ENCODE measurements around the gene VMP1. TPM values are rescaled to one million over a fixed set of nuclear protein-coding genes. Genes with fewer than 3 reads are reported as not detected.
A peak's percentile ranks its signal among the peaks of the same experiment; 100 is the strongest.
"Not testable (repeated sequence)": the region's sequence is repeated elsewhere in the genome, so short reads cannot be mapped to it uniquely, and the experiment has no call there.

The VMP1 gene
- total RNA-seq, 6 experiments from 2014 or later = 121 to 155 (median 149) TPM

DNA sequence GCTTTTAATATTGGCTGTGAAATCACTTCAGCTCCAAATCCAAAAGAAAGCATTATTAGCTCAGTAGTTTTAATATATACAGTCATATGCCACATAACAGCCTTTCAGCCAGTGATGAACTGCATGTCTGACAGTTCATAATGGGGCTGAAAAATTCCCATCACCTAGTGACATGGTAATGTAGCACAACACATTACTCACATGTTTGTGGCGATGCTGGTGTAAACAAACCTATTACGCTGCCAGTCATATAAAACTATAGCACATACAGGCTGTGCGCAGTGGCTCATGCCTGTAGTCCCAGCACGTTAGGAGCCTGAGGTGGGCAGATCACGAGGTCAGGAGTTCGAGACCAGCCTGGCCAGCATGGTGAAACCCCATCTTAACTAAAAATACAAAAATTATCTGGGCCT, 93.1 kb downstream of the VMP1 start:
- no peaks in the 10 kb centered on the region for H3K9me3 Mint-ChIP-seq
- no peak overlapping the region for H3K27ac Mint-ChIP-seq
- DNase-seq = no peak
- peaks cover 3% of the 10 kb centered on the region; the same call in 1 of the 2 replicates for H3K36me3 Mint-ChIP-seq (ENCODE audit: low read depth)
- H3K4me1 Mint-ChIP-seq (ENCODE audit: low read depth) = peaks cover 23% of the 10 kb centered on the region
- H3K27me3 Mint-ChIP-seq (ENCODE audit: insufficient read depth) = no peaks in the 10 kb centered on the region; the same call in 1 of the 2 replicates
- no peak for TF ChIP-seq CTCF (IDR thresholded peaks at IDR 0.05)
- H3K4me3 Mint-ChIP-seq = no peak overlapping the region

- peaks cover 10% of the 10 kb centered on the region; the same call in 1 of the 2 replicates for H3K4me1 Mint-ChIP-seq (ENCODE audit: low read depth)
- H3K27ac Mint-ChIP-seq = no peak overlapping the region
- no peaks in the 10 kb centered on the region for H3K27me3 Mint-ChIP-seq (ENCODE audit: insufficient read depth)
- 0 out of 2 replicates have a peak, but pooled peaks cover 3% of the 10 kb centered on the region for H3K36me3 Mint-ChIP-seq (ENCODE audit: low read depth)
- H3K4me3 Mint-ChIP-seq = no peak overlapping the region
- no peak for DNase-seq
- TF ChIP-seq CTCF (IDR thresholded peaks at IDR 0.05) = no peak
- no peaks in the 10 kb centered on the region for H3K9me3 Mint-ChIP-seq
Observed at GRCh38 chr17:59802160-59802559, 94.7 kb downstream of the VMP1 start.

- H3K4me1 Mint-ChIP-seq (ENCODE audit: low read depth) = peaks cover 17% of the 10 kb centered on the region
- H3K4me3 Mint-ChIP-seq = peak overlapping the region; percentile 76; the same call in 1 of the 2 replicates
- DNase-seq = no peak
- H3K9me3 Mint-ChIP-seq = no peaks in the 10 kb centered on the region
- no peaks in the 10 kb centered on the region for H3K27me3 Mint-ChIP-seq (ENCODE audit: insufficient read depth)
- H3K36me3 Mint-ChIP-seq (ENCODE audit: low read depth) = peaks cover 5% of the 10 kb centered on the region; the same call in 1 of the 2 replicates
- H3K27ac Mint-ChIP-seq = peak overlapping the region; percentile 82
- TF ChIP-seq CTCF (IDR thresholded peaks at IDR 0.05) = no peak
Observed at GRCh38 chr17:59804901-59805465, 97.5 kb downstream of the VMP1 start.

DNA sequence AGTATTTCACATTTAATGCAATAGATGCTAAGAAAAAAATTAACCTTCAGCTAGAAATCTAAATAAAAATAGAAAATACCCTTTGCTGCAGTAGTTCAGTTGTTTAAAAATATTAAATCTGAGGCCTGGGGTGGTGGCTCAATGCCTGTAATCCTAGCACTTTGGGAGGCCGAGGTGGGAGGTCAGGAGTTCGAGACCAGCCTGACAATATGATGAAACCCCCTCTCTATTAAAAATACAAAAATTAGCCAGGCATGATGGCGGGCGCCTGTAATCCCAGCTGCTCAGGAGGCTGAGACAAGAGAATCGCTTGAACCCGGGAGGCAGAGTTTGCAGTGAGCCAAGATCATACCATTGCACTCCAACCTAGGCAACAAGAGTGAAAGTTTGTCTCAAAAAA, 98.9 kb downstream of the VMP1 start:
- H3K36me3 Mint-ChIP-seq (ENCODE audit: low read depth); DNase-seq; H3K27me3 Mint-ChIP-seq (ENCODE audit: insufficient read depth); H3K4me3 Mint-ChIP-seq; H3K27ac Mint-ChIP-seq; H3K9me3 Mint-ChIP-seq: not testable (repeated sequence)
- H3K4me1 Mint-ChIP-seq (ENCODE audit: low read depth) = peaks cover 20% of the 10 kb centered on the region

DNA sequence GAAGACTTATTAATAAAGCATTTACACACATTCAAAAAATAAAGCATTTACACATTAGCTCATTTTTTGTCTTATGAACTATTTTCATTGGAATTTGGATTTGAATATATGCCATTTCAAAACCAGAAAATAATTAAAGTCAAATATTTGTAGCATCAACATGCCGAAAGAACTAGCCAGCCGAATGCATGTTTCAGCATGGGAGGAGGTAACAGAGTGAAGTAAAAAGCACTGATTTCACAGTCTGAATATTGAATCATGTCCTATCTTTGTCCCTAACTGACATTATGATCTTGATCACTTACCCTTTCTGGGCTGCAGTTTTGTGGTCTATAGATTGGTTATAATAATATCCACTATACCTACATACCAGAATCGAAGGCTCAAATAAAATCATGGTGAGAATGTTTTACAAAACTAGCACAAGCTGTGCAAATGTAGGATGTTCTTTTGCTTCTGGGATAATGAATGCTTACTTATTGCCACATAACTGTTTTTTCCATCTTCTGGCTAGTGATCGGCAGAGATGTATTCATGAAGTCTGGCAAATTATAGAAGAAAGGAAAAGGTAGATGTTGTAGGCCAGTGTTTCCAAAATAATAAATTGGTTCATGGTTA, 100.5 kb downstream of the VMP1 start:
- Mint-ChIP-seq H3K9me3 (no peaks in the 10 kb centered on the region), H3K4me3 (no peak overlapping the region; the same call in 1 of the 2 replicates), H3K36me3 (ENCODE audit: low read depth) (peaks cover 16% of the 10 kb centered on the region), H3K4me1 (ENCODE audit: low read depth) (peaks cover 27% of the 10 kb centered on the region), H3K27ac (peak overlapping the region; percentile 32), H3K27me3 (ENCODE audit: insufficient read depth) (no peaks in the 10 kb centered on the region)
- TF ChIP-seq CTCF (IDR thresholded peaks at IDR 0.05) = no peak
- no peak for DNase-seq

GRCh38 chr17:59810894-59811153, 103.4 kb downstream of the VMP1 start:
- no peak overlapping the region for H3K27ac Mint-ChIP-seq
- no peak for TF ChIP-seq CTCF (IDR thresholded peaks at IDR 0.05)
- no peak for DNase-seq
- no peak overlapping the region for H3K4me3 Mint-ChIP-seq
- no peaks in the 10 kb centered on the region for H3K9me3 Mint-ChIP-seq
- H3K36me3 Mint-ChIP-seq (ENCODE audit: low read depth) = peaks cover 16% of the 10 kb centered on the region
- no peaks in the 10 kb centered on the region for H3K27me3 Mint-ChIP-seq (ENCODE audit: insufficient read depth)
- peaks cover 28% of the 10 kb centered on the region for H3K4me1 Mint-ChIP-seq (ENCODE audit: low read depth)

Data from HFFc6 (cell line).